Measurements from ENCODE around the gene ECPAS.
"Not testable (repeated sequence)": the region's sequence is repeated elsewhere in the genome, so short reads cannot be mapped to it uniquely, and the experiment has no call there.

The ECPAS gene

DNA sequence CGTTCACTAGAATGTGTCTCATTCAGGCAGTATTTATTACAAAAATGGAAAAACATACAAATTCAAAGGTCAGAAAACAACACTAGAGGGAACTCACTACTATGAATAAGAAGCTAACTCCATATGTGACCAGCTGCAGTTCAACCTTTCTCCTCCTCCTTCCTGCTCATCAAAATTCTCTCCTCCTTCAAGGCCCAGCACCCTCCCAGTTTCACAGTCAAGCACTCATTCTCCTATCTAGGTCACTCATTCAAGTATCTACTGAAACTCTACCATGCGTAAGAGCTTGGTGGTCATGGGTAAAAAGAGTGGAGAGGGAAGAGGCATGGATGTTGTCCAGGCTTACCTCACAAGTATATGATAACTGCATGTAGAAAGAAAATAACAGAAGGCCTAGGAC is 27.7 kb downstream of the ECPAS start:
- no peak for DNase-seq (ENCODE audit: low read depth in 1 of 2, low spot score in 1 of 2)
- no peak for TF ChIP-seq JUND (IDR thresholded peaks at IDR 0.05; ENCODE audit: low read depth)
- in situ Hi-C loops (cut with HindIII; ENCODE audit: low pct_unique_long_range_greater_than_20kb, low sequenced_read_pairs), result no loop called here

GRCh38 chr9:111455638-111456037 is 28.5 kb downstream of the ECPAS start:
- in situ Hi-C loops (cut with HindIII; ENCODE audit: low pct_unique_long_range_greater_than_20kb, low sequenced_read_pairs), result no loop called here
- DNase-seq (ENCODE audit: low read depth in 1 of 2, low spot score in 1 of 2), result no peak
- TF ChIP-seq JUND (IDR thresholded peaks at IDR 0.05; ENCODE audit: low read depth), result no peak

GRCh38 chr9:111454751-111455150 is 29.4 kb downstream of the ECPAS start:
- DNase-seq (ENCODE audit: low read depth in 1 of 2, low spot score in 1 of 2), result no peak
- in situ Hi-C loops (cut with HindIII; ENCODE audit: low pct_unique_long_range_greater_than_20kb, low sequenced_read_pairs), result no loop called here
- no peak for TF ChIP-seq JUND (IDR thresholded peaks at IDR 0.05; ENCODE audit: low read depth)

DNA sequence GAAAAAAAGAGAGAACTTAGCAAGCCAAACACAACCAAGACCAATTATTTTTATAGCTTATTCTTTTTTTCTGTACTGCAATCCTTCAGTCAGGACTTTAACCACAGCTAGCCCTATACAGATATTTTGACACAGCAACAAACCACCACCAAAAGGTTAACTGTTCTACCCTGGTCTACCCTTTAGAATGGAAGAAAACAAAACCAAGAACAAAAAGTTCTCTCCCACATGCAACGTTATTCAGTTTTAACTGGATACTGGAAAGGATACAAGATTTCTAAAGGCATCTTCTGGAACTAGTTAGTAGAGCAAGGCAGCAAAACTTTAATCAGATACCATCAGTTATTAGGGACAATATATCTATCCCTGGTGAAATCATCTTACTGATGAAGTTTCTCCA is 32.6 kb downstream of the ECPAS start:
- in situ Hi-C loops (cut with HindIII; ENCODE audit: low pct_unique_long_range_greater_than_20kb, low sequenced_read_pairs), result no loop called here
- no peak for TF ChIP-seq JUND (IDR thresholded peaks at IDR 0.05; ENCODE audit: low read depth)
- no peak for DNase-seq (ENCODE audit: low read depth in 1 of 2, low spot score in 1 of 2)

DNA sequence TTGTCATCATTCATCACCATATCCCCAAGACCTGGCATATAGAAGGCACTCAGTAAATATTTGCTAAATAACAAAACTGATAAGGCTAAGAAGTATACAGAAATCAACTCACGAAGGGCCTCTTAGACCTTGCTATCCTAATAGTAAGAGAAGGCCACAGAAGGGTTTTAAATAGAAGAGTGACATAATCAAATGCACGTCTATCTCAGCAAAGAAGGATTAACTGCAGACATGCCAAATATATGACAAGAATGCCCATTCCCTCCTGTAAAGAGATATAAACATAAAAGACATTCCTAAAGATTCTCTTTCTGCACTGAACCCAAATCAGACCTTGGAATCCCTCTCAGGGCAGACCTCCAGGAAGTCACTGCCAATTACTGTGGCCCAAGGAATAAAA is 34.1 kb downstream of the ECPAS start:
- no peak for DNase-seq (ENCODE audit: low read depth in 1 of 2, low spot score in 1 of 2)
- no peak for TF ChIP-seq JUND (IDR thresholded peaks at IDR 0.05; ENCODE audit: low read depth)
- in situ Hi-C loops (cut with HindIII; ENCODE audit: low pct_unique_long_range_greater_than_20kb, low sequenced_read_pairs), result no loop called here

DNA sequence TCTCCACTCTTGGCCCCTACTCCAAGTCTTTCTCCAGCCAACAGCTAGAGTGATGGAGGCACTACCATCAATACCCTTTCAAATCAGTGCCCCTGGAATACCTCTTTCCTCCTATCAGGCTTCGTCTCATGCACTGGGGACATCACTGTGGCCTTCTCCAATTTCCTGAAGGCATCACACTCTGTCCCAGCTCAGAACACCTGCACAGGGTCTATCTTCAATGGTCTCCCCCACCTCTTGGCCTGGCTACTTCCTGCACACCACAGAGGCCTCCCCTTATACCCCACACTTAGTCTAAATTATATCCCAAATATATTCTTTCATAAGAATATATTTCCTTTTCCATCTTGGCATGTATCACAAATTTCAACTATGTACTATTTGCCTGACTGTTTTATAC is 34.5 kb downstream of the ECPAS start:
- no peak for TF ChIP-seq JUND (IDR thresholded peaks at IDR 0.05; ENCODE audit: low read depth)
- DNase-seq (ENCODE audit: low read depth in 1 of 2, low spot score in 1 of 2), result no peak
- in situ Hi-C loops (cut with HindIII; ENCODE audit: low pct_unique_long_range_greater_than_20kb, low sequenced_read_pairs), result no loop called here

DNA sequence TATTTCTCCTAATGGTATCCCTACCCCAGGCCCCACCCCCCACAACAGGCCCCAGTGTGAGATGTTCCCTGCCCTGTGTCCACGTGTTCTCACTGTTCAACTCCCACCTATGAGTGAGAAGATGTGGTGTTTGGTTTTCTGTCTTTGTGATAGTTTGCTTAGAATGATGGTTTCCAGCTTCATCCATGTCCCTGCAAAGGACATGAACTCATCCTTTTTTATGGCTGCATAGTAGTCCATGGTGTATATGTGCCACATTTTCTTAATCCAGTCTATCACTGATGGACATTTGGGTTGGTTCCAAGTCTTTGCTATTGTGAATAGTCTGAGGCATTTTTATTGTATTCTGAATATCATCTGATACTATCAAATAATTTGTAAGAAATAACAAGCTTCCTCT is 38.4 kb downstream of the ECPAS start:
- DNase-seq (ENCODE audit: low read depth in 1 of 2, low spot score in 1 of 2); in situ Hi-C loops (cut with HindIII; ENCODE audit: low pct_unique_long_range_greater_than_20kb, low sequenced_read_pairs): not testable (repeated sequence)

GRCh38 chr9:111443454-111443853 is 40.7 kb downstream of the ECPAS start:
- no peak for TF ChIP-seq JUND (IDR thresholded peaks at IDR 0.05; ENCODE audit: low read depth)
- DNase-seq (ENCODE audit: low read depth in 1 of 2, low spot score in 1 of 2), result no peak
- in situ Hi-C loops (cut with HindIII; ENCODE audit: low pct_unique_long_range_greater_than_20kb, low sequenced_read_pairs), result no loop called here

GRCh38 chr9:111442360-111443027 is 41.7 kb downstream of the ECPAS start:
- in situ Hi-C loops (cut with HindIII; ENCODE audit: low pct_unique_long_range_greater_than_20kb, low sequenced_read_pairs), result no loop called here
- TF ChIP-seq JUND (IDR thresholded peaks at IDR 0.05; ENCODE audit: low read depth), result no peak
- no peak for DNase-seq (ENCODE audit: low read depth in 1 of 2, low spot score in 1 of 2)

DNA sequence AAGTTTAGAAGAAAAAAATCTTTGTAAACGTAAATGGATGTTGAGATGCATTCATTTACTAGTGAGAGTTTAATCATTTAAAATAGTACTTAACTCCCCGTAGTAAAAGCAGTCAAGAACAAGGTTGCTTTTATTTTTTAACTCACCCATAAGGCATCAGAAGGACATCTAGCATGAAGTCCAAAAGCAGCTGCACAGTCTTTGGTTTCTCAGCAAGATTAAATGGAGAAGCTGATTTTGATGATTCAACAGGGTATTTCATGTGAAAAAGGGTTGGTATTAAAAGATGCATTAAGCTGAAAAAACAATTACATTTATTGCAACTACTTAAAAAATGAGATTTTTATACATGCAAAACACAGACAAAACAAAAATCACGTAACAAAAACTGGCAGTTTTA is 44.0 kb downstream of the ECPAS start:
- DNase-seq (ENCODE audit: low read depth in 1 of 2, low spot score in 1 of 2), result no peak
- TF ChIP-seq JUND (IDR thresholded peaks at IDR 0.05; ENCODE audit: low read depth), result no peak
- in situ Hi-C loops (cut with HindIII; ENCODE audit: low pct_unique_long_range_greater_than_20kb, low sequenced_read_pairs), result no loop called here

DNA sequence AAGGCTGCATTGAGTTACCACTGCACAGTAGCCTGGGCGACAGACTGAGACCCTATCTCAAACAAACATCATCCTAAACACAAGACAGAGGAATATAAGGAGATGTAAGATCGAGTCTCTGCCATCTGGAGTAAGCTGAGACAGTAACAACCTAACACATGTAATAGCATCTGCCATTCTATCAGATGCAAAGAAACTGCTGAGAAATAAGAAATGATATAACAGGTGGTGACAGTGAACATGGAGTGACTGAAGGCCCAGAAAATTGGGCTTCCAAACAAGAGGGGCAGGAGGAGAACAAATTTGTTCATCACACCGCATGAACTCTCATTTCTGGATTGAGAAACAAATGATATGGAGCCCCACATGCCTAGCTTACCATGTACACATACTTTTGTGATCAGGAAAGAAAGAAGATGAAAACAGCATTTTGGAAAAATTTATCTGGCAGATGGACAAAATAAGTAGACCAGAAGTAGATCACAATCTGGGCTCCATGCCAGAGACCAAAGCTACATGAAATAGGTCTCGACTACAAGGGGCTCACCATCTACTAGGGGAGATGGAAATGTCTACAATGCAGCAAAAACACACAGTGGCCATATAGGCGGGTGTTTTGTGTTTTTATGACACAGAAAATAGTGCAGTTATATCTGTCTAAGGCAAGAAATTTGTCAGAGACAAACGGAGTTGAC is 45.5 kb downstream of the ECPAS start:
- in situ Hi-C loops (cut with HindIII; ENCODE audit: low pct_unique_long_range_greater_than_20kb, low sequenced_read_pairs), result no loop called here
- no peak for DNase-seq (ENCODE audit: low read depth in 1 of 2, low spot score in 1 of 2)
- no peak for TF ChIP-seq JUND (IDR thresholded peaks at IDR 0.05; ENCODE audit: low read depth)

- in situ Hi-C loops (cut with HindIII; ENCODE audit: low pct_unique_long_range_greater_than_20kb, low sequenced_read_pairs), result no loop called here
- no peak for TF ChIP-seq JUND (IDR thresholded peaks at IDR 0.05; ENCODE audit: low read depth)
- DNase-seq (ENCODE audit: low read depth in 1 of 2, low spot score in 1 of 2), result no peak
Observed at GRCh38 chr9:111436571-111436970, 47.6 kb downstream of the ECPAS start.

DNA sequence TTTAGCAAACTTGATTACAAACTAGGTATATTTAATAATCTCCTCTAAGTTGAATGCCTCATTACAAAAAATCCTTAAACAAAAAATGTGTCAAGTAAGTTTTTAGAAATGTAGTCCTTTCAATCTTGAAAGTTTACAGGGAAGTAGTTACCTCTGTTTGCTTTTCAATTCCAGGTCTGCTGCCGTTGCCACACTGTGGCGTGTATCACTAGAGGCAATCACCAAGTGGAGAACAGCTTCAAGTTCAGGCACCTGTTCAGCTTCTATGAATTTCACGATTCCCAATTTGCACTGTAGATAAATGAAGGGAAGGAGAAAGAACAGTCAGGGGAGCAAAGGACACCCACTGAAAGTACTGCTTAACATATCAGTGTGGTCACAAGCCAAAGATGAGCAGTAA is 51.1 kb downstream of the ECPAS start:
- no peak for TF ChIP-seq JUND (IDR thresholded peaks at IDR 0.05; ENCODE audit: low read depth)
- in situ Hi-C loops (cut with HindIII; ENCODE audit: low pct_unique_long_range_greater_than_20kb, low sequenced_read_pairs), result no loop called here
- DNase-seq (ENCODE audit: low read depth in 1 of 2, low spot score in 1 of 2), result peak in 1 of 2 experiments; percentile 49

- no peak for DNase-seq (ENCODE audit: low read depth in 1 of 2, low spot score in 1 of 2)
- TF ChIP-seq JUND (IDR thresholded peaks at IDR 0.05; ENCODE audit: low read depth), result no peak
- in situ Hi-C loops (cut with HindIII; ENCODE audit: low pct_unique_long_range_greater_than_20kb, low sequenced_read_pairs), result no loop called here
Observed at GRCh38 chr9:111431684-111432083, 52.5 kb downstream of the ECPAS start.

All from T47D (cell line).